GM23248 (cell line): ENCODE data around the gene PRKX.
"Not testable (repeated sequence)": the region's sequence is repeated elsewhere in the genome, so short reads cannot be mapped to it uniquely, and the experiment has no call there.

Experiments
- EZH2 ChIP-seq: fragments of 200-600 bp; sonication (generic); IDR thresholded peaks from 2 replicates; pipeline ENCODE4 v1.6.1; 2018; ENCODE audit warnings: antibody characterized with exemption, mild to moderate bottlenecking; ENCODE audit not compliant: insufficient read depth, poor library complexity, severe bottlenecking
- EZH2phosphoT487 ChIP-seq: fragments of 200-600 bp; sonication (generic); IDR thresholded peaks from 2 replicates; pipeline ENCODE4 v1.6.1; 2018; ENCODE audit warnings: antibody characterized with exemption, moderate library complexity, mild to moderate bottlenecking, low read depth; ENCODE audit not compliant: insufficient read depth

DNA sequence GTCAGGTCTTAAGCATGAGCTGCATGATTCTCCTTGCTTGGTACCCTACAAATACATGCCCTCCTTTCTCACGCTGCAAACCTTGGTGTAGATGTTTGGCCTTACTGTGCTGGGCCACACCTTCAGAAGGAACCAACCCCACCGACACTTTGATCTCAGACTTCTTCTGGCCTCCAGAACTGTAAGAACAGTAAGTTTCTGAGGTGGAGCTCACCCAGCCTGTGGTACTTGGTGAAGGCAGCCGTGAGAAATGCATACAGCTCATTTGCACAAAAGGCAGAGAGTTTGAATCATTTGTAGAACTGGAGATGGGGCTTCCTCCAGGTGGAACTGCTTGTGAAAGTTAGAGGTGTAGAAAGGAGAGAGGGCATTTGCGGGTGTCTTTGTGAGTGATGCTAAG, 21.0 kb upstream of the PRKX start:
- not testable (repeated sequence) for TF ChIP-seq EZH2phosphoT487, EZH2
